GM21723 (cell line): ENCODE results near the gene GSG1L.

ENCODE experiments used
- ATAC-seq: cut with Tn5 transposase; IDR thresholded peaks from one replicate; pipeline ENCODE4 v1.9.1; 2021; ENCODE audit warnings: mild to moderate bottlenecking, moderate library complexity; ENCODE audit not compliant: unreplicated experiment

GSG1L gene

DNA sequence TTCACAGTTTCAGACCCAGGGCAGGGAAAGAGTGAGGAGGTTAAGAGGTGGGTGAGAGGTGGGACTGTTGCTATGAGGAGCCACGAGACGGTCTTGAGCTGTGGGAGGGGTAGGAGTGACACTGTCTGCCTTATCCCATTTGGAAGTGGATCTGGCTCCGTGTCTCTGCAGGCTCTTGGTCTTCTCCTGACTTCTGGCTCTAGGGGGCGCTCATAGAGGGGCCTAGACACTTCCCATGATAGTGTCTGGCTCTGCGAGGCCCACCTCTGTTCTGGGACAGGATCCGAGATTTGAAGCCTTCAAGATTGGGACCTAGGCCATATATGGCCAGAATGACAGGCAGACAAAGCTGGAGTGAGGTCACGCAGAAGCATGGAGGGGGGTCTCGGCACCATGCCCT, 204.5 kb downstream of the GSG1L start:
- no peak for ATAC-seq

DNA sequence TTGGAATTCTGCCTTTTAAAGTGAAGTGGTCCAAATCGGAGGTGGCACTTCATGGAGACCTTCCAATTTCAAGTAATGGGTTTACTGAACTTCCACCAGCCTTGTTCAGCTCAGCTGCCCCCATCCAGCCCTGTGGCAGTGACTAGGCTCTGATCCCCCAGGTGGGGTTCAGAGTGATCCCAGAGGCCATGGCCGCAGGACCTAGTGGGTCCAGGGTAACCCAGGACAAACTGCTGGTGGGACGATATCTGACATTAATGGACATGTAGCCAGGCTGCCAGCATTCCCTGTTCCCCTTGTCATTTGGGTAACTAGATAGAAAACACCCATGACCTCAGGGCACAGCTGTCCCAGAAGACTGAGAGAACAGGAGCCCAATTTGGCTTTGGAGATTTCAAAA, 209.9 kb downstream of the GSG1L start:
- no peak for ATAC-seq

DNA sequence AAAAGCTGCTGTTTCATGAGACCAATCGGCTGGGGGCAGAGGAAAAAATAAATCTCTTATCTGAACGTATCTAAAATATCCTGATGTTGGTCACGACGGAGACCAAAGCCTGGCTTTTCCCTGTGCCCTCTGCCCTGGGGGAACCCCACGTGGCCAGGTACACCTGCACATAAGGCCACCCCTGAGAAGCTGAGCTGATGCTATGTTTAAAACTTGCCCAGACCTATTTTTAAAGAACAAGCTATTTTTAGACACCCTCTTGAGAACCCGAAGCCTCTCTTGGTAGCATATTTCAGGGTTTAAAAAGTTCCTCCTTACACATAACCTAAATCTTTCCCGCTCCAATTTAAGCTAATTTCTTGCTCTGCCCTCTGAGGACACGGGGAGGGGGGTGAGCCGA, 210.4 kb downstream of the GSG1L start:
- ATAC-seq: no peak

DNA sequence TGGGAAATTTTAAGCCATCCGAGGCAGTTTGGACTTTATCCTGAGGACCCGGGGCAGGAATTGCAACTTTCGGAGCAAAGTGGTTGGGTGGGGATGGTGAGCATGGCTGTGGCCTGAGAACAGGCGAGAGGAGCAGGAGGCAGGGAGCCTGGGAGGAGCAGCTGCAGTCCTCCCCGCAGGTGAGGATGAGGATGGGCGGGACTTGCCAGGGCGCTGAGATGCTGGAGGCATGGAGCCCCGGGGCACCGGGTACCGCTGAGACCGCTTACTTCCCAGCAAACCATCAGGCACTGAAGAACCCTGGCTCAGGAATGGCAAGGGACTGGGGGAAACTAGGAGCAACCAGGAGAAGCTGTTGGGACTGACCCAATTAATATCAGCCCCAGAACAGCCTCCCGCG, 210.8 kb downstream of the GSG1L start:
- no peak for ATAC-seq

DNA sequence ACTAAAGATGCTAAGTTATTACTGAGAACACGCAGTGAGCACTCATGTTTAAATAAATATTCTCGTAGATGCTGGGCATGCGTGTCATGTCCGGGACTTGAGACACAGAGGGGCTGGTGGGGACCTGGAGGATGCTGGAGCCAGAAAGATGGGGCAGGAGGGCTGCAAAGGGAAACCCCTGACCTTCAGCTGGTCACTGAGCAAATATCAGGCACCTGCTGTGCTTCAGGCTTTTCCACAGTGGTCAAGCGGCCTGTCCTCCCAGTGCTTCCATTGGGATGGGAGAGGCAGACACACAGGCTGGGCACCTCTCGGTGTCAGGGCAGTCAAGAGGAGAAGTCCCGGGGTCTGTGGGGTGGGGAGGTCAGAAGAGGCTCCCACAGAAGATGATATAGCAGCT, 211.4 kb downstream of the GSG1L start:
- ATAC-seq: no peak

DNA sequence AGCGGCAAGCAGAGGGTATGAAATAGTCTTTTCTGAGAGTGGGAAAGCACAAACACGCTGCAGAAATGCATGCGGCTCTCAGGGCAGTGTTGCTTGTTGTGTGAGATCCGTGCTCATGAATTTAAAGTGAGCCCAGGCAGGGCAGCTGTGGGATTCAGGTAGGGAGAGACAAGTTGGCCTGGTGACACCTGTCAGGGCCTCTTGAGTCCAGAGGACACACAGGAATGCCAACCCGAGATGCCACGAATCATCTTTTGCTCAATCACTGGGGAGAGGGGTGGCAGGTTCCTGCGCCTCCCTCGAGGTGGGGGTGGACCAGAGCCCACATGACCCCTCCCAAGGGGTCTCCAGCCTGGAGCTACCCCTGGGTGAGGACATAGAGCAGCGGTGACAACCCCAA, 211.9 kb downstream of the GSG1L start:
- ATAC-seq: no peak

DNA sequence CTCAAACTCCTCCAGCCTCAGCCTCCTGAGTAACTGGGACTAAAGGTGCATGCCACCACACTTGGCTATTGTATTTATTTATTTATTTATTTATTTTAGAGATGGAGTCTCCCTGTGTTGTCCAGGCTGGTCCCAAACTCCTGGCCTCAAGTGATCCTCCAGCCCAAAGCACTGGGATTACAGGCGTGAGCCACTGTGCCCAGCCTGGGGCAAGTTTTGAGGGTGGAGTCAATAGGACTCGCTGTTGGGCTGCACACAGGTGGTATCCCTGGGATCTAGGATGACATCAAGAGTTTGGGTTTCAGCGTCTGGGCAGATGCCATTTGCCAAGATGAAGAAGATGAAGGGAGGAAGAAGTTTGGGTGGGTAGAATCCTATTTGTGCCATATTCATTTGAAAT, 213.9 kb downstream of the GSG1L start:
- no peak for ATAC-seq

DNA sequence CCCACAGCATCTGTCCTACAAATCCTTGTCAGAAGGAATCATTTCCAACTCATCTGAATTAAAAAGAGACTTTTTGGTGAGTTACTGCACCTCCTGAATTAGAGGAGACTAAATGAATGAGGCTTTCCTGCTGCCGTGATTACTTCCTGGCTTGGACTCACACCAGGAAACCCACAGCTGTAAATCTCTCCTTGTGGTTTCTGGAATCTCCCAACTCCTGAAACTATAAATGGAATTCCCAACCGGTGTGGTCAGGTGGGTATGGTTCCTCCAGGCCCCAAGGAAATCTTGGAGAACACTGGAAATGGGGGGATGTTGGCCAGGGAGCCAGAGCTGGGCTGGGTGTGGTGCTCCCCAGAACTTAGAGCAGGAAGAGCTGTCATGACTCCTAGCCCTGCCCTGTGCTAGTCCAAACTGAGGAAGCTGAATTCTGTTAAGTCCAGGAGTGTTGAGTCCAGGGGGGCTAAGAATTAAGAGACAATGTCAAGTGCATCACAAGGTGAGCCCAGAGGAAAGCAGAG, 216.4 kb downstream of the GSG1L start:
- ATAC-seq: no peak

DNA sequence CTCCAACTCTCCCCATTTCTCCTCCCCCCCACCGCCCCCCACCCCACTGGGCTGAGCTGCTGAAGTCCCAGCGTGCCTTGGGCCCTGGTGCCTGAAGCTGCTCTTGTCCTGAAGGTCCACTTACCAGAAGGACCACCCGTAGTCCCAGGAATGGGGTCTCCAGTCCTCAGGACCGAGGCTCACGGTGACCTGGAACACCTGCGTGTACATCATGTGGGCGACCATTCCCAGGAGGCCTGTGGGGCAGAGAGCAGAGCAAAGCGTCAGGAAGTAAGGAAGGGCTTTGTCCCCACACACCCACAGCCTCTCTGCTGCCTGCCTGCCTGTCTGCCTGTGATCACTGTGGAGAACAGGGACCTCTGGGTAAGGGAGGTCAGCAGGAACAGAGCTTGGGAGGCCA, 218.7 kb downstream of the GSG1L start:
- no peak for ATAC-seq

DNA sequence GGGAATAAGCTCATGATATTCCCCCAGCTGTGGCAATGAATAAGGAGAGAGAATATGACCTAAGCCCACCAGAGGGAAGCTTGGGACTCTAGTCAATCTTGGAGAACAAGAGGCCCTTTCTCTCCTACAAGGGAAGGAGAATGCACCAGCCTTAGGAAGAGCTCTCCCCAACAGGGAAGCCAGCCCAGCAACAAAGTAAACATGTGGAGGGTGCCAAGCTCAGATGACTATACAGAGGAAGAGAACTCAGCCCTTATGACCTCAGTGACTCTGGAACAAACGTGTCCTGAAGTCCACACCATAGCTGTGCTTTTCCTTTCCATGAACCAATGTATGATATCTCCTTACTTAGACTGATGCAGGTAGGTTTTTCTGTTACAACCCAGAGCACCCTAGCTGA, 219.7 kb downstream of the GSG1L start:
- no peak for ATAC-seq

DNA sequence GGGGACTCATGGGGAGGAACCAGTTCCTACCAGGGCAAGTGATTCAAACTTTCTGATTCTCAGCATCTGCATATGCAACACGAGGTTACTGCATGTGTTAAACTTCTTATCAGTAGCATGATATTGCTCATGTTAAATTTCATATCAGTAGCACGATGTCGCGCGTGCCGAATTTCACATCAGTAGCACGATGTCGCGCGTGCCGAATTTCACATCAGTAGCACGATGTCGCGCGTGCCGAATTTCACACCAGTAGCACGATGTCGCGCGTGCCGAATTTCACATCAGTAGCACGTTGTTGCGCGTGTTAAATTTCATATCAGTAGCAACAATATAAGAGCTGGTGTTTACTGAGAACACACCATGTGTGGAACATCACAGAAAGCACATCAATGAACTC, 221.6 kb downstream of the GSG1L start:
- no peak for ATAC-seq

DNA sequence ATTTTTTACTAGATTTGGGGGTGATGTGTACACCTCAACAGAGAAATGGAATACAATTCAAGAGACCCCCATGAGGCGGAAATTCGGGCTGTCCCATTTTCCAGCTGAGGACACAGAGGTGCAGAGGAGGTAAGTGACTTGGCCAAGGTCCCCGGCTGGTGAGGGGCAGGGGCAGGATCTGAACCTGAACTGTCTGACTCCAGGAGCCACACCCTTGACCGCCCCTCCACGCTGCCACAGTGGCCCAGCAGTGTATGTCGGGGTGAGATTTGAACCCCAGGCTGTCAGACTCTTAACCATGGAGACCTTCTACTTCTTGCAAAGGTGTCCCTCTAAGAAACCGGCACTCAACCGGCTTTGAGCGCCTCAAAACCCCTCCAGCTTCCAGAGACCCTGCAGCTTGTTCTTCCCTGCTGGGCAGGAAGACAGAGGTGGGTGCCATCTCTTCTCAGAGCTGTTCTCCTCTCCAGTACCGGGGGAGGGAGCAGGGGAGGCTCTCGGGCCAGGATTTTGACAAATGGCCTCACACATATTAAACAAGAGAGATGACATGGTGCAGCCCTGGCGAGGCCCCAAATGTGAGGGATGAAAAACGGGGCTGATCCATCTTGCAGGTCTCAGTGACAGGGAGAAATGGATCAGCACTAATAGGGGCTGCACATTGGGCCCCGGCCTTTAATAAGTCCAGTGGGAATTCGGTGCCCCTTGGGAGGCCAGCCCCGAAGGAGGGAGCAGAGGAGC, 222.3 kb downstream of the GSG1L start:
- no peak for ATAC-seq

DNA sequence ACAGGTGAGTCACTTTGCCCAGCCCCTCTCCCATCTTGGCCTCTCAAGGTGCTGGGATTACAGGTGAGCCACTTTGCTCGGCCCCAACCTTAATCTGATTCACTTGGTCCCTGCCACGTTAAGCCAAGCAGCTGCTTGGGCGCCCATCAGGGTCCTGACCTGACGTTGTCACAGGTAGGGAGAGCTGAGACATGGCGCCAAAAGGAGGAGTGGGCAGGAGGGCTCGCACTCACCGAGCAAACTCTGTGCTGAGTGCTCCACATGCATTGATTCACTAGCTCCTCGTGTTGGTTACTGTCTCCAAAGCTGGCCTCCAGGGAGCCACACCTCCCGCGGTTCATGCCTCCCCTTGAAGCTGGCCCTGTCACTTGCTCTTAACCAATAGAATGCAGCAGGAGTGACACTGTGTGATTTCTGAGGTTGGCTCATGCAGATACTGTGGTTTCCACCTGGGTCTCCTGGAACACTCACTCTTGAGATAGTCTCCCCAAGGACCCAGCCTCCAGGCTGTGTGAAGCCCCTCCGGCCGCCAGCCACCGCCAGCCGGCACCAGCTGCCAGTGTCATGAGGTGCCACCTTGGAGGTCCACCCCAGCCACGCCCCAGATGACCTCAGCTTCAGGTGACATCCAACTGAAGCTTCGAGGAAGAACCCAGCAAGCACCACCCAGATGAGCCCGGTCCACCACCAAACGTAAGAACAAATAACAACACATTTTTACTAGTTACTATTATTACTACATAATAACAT, 223.0 kb downstream of the GSG1L start:
- ATAC-seq: no peak

DNA sequence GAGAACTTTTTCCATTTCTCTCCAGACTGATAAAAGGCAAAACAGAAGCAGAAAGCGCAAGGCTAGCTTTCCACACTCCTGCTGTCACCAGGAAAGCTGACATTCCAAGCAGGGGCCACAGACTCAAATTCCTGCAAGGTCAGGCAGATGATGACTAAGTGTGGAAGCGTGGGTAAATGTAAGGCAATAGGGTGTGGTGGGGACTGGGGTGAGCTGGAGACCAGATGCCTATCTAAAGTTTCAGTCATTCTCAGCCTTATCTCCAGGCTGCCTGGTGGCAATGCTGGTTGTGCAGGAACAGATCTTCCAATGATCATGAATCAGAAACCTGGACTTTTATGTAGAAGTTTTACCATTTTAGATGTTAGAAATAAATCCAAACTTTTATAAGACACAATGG, 224.1 kb downstream of the GSG1L start:
- ATAC-seq: no peak

DNA sequence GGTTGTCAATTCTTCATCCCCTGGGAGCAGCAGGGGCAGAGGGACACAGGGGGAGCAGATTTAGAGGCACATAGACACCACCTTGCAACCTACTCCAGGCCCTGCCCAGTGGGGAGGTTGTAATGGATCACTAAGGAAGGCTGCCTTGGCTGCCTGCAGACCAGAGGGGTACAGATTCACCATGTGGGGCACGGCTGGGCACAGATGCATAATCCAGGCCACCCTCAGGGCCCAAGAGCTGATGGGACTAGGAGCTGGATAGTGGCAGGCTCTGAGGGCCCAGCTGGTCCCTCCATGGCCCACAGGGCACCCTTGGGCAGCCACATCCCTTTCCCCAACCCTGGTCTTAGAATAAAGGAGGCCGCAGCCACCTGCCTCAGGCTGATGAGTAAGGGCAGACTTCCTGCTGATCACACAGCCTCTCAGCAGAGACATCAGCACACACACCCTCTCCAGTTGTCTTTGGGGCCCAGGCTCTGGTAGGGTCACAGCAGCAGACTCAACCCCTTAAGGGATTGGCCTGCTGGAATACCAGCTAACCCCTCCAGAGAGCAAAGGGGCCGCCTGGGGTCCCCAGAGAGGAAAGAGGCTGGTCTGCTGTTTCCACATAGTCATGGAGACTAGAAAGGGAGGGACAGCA, 224.9 kb downstream of the GSG1L start:
- no peak for ATAC-seq

DNA sequence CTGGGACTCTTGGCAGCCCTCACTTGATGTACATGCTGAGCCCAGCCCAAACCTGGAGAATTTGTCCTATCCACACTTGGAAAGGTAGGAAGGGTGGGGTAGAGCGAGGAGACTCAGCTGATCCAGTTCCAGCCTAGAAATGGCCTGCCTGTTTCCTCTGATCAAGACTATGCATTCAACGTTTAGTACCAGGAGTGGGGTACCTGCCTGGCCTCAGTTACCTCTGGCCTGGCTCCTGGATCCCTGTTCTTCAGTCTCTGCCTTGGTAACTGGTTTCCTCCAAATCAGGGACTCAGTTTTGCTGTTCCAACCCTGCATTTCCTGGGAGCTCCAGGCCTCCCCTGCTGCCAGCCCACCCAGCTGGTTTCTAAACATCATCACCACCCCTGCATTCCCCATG, 233.5 kb downstream of the GSG1L start:
- ATAC-seq: no peak

DNA sequence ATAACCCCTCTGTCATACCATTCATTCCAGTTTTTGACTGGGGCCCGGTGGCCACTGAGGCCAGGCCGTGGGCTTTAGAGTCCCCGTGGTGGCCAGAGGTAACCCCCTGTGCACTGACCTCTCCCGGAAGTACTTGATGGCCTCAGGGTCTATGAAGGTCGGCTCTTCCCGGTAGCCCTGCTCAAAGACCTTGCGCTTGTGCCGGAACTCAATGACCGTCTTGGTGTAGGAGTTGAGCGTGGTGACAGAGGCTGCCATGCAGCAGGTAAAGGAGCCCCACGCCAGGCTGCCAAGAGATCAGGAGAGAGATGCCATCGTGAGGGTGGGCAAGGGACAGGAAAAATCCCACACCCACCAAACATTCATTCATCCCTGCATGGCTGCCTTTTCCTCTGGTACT, 234.8 kb downstream of the GSG1L start:
- ATAC-seq: no peak

DNA sequence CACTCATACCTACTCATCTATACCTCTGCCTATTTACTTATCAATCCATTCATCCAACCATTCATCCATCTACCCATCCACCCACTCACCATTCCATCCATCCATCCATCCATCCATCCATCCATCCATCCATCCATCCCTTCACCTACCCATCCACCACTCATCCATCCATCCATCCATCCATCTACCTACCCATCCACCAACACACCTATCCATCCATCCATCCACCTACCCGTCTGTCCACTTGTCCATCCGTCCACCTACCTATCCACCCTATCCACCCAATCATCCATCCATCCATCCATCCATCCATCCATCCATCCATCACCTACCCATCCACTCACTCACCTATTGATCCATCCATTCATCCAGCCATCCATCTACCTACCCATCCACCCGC, 235.7 kb downstream of the GSG1L start:
- no peak for ATAC-seq

DNA sequence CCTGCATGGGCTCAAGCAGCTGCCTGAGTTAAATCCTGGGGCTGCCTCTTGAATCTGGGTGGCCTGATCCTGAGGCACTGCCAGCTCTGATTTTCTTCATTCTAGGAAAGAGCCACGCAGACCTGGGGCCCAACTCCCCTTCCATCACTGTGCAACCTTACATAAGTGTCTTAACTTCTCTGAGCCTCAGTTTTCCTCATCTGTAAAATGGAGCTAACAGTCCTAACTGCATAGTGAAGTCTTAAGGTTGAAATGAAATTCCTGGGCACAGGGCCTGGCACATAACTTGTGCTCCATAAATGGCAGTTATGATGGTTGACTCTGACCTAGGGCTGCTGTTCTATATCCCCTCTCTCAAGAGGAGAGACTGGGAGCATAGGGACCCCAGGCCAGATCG, 236.6 kb downstream of the GSG1L start:
- no peak for ATAC-seq

DNA sequence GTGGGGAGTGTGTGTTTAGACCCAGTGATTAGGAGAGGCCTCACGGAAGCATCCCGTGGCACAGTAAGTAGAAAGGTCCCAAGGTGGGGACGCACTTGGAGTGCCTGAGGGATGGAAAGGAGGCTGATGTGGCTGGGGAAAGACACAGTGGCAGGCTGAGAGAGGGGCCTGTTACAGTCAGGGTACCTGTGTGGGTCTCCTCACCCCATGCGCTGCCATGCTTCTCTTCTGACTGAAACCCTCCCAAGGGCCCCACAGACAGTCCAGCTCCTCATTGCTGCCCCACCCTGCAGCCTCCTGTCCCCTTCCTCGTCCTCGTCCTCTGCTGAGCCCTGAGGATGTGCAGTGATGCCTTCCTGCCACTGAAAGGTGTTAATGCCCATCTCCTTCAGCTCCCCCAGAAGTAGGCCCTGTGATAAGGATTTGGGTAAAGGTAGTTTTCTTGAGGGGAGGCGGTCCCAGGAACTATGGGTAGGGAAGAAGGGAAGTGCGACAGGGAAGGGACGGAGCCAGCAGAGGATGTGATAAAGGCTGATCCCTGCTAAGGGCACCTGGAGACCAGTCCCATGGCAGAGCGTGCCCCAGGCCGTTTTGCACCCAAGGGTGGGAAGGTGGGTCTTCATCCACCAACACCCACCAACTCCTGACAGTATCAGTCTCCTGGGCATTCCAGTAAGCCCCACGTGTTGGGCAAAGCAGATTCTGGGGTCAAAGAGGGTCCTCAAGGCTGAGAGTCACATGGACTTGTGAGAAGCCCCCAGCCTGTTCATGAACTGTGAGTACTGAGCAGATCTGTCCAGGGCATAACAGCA, 237.2 kb downstream of the GSG1L start:
- ATAC-seq: no peak

DNA sequence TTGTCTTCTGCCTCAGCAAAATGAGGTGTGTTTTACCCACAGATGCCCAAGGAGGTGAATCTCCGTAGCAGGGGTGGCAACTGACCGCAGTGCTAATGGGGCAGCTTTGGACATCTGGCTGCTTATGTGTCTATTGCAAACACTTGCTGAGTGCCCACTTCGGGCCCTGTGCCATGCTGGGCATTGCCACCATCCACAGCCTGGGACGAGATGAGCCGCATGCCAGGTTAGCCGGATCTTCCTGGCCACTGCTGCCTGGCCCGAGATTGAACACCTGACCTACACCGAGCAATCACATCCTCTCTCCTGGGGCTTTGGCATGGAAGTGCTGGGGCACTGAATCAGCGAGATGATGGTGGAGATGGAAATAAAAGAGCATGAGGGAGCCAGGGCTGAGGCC, 238.7 kb downstream of the GSG1L start:
- ATAC-seq: no peak
